Neural crest cell (in vitro differentiated cells): ENCODE data around the gene EFCC1. TPM values are rescaled to one million over a fixed set of nuclear protein-coding genes. Genes with fewer than 3 reads are reported as not detected.

Source experiments
- DNase-seq: peaks from one replicate; pipeline ENCODE4 v3.0.0; 2021; ENCODE audit warnings: low read depth, mixed read lengths, low spot score
- H3K27ac Mint-ChIP-seq: one replicate; pipeline ENCODE4 v1.8.0; 2021; ENCODE audit warnings: mild to moderate bottlenecking, mixed read lengths; ENCODE audit not compliant: unreplicated experiment
- H3K27me3 Mint-ChIP-seq: 2 replicates; pipeline ENCODE4 v1.8.0; 2021; ENCODE audit warnings: low read depth, mild to moderate bottlenecking, mixed read lengths
- H3K36me3 Mint-ChIP-seq: 2 replicates; pipeline ENCODE4 v1.8.0; 2021; ENCODE audit warnings: low read depth, mild to moderate bottlenecking, mixed read lengths
- H3K4me1 Mint-ChIP-seq: 2 replicates; pipeline ENCODE4 v1.8.0; 2021; ENCODE audit warnings: mixed read lengths
- H3K4me3 Mint-ChIP-seq: one replicate; pipeline ENCODE4 v1.8.0; 2021; ENCODE audit warnings: mild to moderate bottlenecking, mixed read lengths
- H3K9me3 Mint-ChIP-seq: 2 replicates; pipeline ENCODE4 v1.8.0; 2021; ENCODE audit warnings: mixed read lengths
- CTCF ChIP-seq: fragments of 200-600 bp; sonication (generic); conservative IDR thresholded peaks from 2 replicates; pipeline ENCODE4 v1.5.0; 2021; ENCODE audit warnings: antibody characterized with exemption, mild to moderate bottlenecking
- total RNA-seq: library from RNA; stranded (reverse); gene quantifications from 2 replicates; pipeline ENCODE4 v1.2.1, GENCODE V29; 2021

EFCC1 gene
- total RNA-seq, 1 donor from 2014 or later, result 11.8 TPM

GRCh38 chr3:129054605-129055104 lies 53.6 kb downstream of the EFCC1 start:
- H3K27ac Mint-ChIP-seq, result no peak overlapping the region
- no peak for TF ChIP-seq CTCF
- no peaks in the 10 kb centered on the region for H3K9me3 Mint-ChIP-seq

GRCh38 chr3:129056451-129057173 lies 55.5 kb downstream of the EFCC1 start:
- H3K27ac Mint-ChIP-seq, result no peak overlapping the region
- no peak overlapping the region for H3K4me3 Mint-ChIP-seq
- H3K9me3 Mint-ChIP-seq, result no peaks in the 10 kb centered on the region
- no peaks in the 10 kb centered on the region for H3K27me3 Mint-ChIP-seq
- no peaks in the 10 kb centered on the region for H3K36me3 Mint-ChIP-seq
- peaks cover 14% of the 10 kb centered on the region for H3K4me1 Mint-ChIP-seq
- DNase-seq, result no peak
- TF ChIP-seq CTCF, result no peak

More at GRCh38 chr3:129054605-129055104, 53.6 kb downstream of the EFCC1 start:
- Mint-ChIP-seq H3K36me3 (no peaks in the 10 kb centered on the region), H3K4me1 (peaks cover 14% of the 10 kb centered on the region), H3K4me3 (no peak overlapping the region), H3K27me3 (no peaks in the 10 kb centered on the region)
- no peak for DNase-seq

GRCh38 chr3:129057249-129057648 lies 56.1 kb downstream of the EFCC1 start:
- H3K4me3 Mint-ChIP-seq, result no peak overlapping the region
- DNase-seq, result no peak
- no peaks in the 10 kb centered on the region for H3K36me3 Mint-ChIP-seq
- H3K9me3 Mint-ChIP-seq, result no peaks in the 10 kb centered on the region
- H3K27ac Mint-ChIP-seq, result no peak overlapping the region
- TF ChIP-seq CTCF, result no peak
- no peaks in the 10 kb centered on the region for H3K27me3 Mint-ChIP-seq
- H3K4me1 Mint-ChIP-seq, result peaks cover 14% of the 10 kb centered on the region

- Mint-ChIP-seq H3K4me3 (no peak overlapping the region), H3K9me3 (no peaks in the 10 kb centered on the region), H3K27ac (no peak overlapping the region), H3K4me1 (peaks cover 8% of the 10 kb centered on the region), H3K36me3 (no peaks in the 10 kb centered on the region), H3K27me3 (no peaks in the 10 kb centered on the region)
- no peak for DNase-seq
- no peak for TF ChIP-seq CTCF
These were observed 57.5 kb downstream of the EFCC1 start for GRCh38 chr3:129058441-129059200.

GRCh38 chr3:129059311-129059958 lies 58.3 kb downstream of the EFCC1 start:
- Mint-ChIP-seq H3K4me1 (peaks cover 5% of the 10 kb centered on the region), H3K27ac (no peak overlapping the region), H3K27me3 (no peaks in the 10 kb centered on the region), H3K4me3 (no peak overlapping the region), H3K9me3 (no peaks in the 10 kb centered on the region), H3K36me3 (no peaks in the 10 kb centered on the region)
- no peak for DNase-seq
- no peak for TF ChIP-seq CTCF
